Measurements from ENCODE around the gene HLX. TPM values are rescaled to one million over a fixed set of nuclear protein-coding genes. Genes with fewer than 3 reads are reported as not detected.

HLX gene
- total RNA-seq, 2 experiments from 2014 or later = 0.27 to 0.39 TPM

GRCh38 chr1:220928725-220929300, 49.6 kb downstream of the HLX start:
- ChIA-PET CTCF (no interaction called here), POLR2A (no interaction called here)
- Mint-ChIP-seq H3K4me3 (no peak overlapping the region), H3K4me1 (ENCODE audit: low read depth) (no peaks in the 10 kb centered on the region), H3K36me3 (ENCODE audit: low read depth) (no peaks in the 10 kb centered on the region), H3K27ac (no peak overlapping the region), H3K27me3 (peaks cover 4% of the 10 kb centered on the region), H3K9me3 (no peaks in the 10 kb centered on the region)
- H3K27me3 ChIP-seq (ENCODE audit: control insufficient read depth in 1 of 2, insufficient read depth in 2 of 2, low read length in 2 of 2) = peaks cover 3 to 6% of the 10 kb centered on the region in 2 experiments
- H3K4me1 ChIP-seq (ENCODE audit: insufficient read depth, low read length) = no peaks in the 10 kb centered on the region
- DNase-seq (no peak), ATAC-seq (ENCODE audit: poor library complexity) (no peak)
- intact Hi-C loops (cut with DNase I, micrococcal nuclease) = no loop called here
- no peak overlapping the region for H3K27ac ChIP-seq (ENCODE audit: low read depth in 1 of 2, low read length in 2 of 2)
- no peak overlapping the region for H3K4me3 ChIP-seq (ENCODE audit: low read length)
- no peaks in the 10 kb centered on the region for H3K9me3 ChIP-seq (ENCODE audit: control insufficient read depth in 1 of 2, insufficient read depth in 1 of 2, low read length in 2 of 2)
- TF ChIP-seq CTCF (IDR thresholded peaks at IDR 0.05) = no peak
- no peaks in the 10 kb centered on the region for H3K36me3 ChIP-seq (ENCODE audit: insufficient read depth, low read length)

- Mint-ChIP-seq H3K36me3 (ENCODE audit: low read depth) (no peaks in the 10 kb centered on the region), H3K27me3 (peaks cover 4% of the 10 kb centered on the region), H3K27ac (no peak overlapping the region), H3K4me3 (no peak overlapping the region), H3K9me3 (no peaks in the 10 kb centered on the region), H3K4me1 (ENCODE audit: low read depth) (no peaks in the 10 kb centered on the region)
- ATAC-seq (ENCODE audit: poor library complexity) (no peak), DNase-seq (no peak)
- TF ChIP-seq CTCF (IDR thresholded peaks at IDR 0.05) = no peak
- intact Hi-C loops (cut with DNase I, micrococcal nuclease) = no loop called here
- no peaks in the 10 kb centered on the region for H3K36me3 ChIP-seq (ENCODE audit: insufficient read depth, low read length)
- no peaks in the 10 kb centered on the region for H3K4me1 ChIP-seq (ENCODE audit: insufficient read depth, low read length)
- ChIA-PET POLR2A (no interaction called here), CTCF (no interaction called here)
- H3K4me3 ChIP-seq (ENCODE audit: low read length) = no peak overlapping the region
- no peak overlapping the region for H3K27ac ChIP-seq (ENCODE audit: low read depth in 1 of 2, low read length in 2 of 2)
- H3K9me3 ChIP-seq (ENCODE audit: control insufficient read depth in 1 of 2, insufficient read depth in 1 of 2, low read length in 2 of 2) = no peaks in the 10 kb centered on the region
- H3K27me3 ChIP-seq (ENCODE audit: control insufficient read depth in 1 of 2, insufficient read depth in 2 of 2, low read length in 2 of 2) = peaks cover 3 to 6% of the 10 kb centered on the region in 2 experiments
Measured at GRCh38 chr1:220929304-220929703, 50.1 kb downstream of the HLX start.

Other genes starting within 250 kb of the HLX start
- gene C1orf115, start 189.1 kb upstream of the HLX start, total RNA-seq = under 1 TPM; 0.73 to 0.82 TPM
- not detected for gene MTARC2, start 131.1 kb upstream of the HLX start, total RNA-seq
- gene MTARC1, start 92.5 kb upstream of the HLX start, total RNA-seq = not detected